ENCODE results near the gene ITIH3.

ITIH3 gene

DNA sequence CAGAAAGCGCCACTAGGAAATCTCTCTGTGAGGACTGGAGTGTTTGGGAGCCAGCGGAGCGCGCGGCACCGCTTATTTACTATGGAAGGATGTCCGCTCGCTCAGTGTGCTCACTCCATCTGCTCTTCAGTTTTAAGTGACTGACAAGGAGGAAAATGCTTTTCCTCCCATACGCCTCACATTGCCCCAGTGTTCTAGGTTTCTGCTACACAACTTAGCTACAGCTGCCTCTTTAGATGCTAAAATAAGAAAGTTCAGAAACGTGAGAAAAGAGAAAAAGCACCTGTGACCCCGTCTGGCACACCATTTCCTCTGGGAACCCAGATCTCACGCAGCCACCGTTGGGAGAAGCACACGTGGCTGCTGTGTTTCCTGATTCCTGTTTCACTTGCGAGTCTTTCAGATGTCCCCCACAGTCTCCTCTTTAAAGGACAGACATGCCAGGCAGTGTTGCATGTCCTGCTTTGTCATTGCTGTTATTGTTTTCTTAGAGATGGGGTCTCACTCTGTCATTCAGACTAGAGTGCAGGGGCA lies 51.9 kb downstream of the ITIH3 start:
- DNase-seq: no peak

DNA sequence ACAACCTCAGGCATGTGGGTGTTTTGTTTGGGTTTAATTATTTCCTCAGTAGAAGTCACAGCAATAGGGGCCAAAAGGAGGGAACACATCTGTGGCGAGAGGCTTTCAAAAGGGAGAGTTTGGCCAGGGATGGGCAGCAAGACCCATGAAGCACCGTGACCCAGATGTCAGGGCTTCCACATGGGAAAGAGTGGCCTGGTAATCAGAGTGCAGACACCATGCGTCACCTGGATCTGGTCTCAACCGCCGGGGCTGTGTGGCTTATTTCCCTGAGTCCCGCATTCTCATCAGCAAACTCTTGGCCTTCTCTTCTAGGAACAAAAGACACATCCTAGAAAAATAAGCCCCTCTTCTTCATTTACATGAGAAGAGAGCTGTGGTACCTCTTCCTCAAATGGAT lies 52.6 kb downstream of the ITIH3 start:
- DNase-seq: no peak

DNA sequence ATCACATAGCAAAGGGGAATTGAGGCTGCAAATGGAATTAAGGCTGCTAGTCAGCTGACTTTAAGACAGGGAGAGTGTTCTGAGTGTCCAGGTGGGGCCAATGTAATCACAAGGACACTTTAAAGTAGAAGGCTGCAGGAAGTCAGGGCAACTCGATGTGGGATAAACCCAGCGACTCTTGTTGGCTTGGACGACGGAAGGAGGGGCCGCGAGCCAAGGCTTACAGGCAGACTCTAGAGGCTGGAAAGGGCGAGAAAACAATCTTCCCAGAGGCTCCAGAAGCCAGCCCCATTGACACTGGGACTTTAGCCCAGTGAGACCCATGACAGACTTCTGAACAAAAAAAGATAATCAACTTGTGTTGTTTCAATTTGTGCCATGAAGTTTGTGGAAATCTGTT lies 53.1 kb downstream of the ITIH3 start:
- no peak for DNase-seq

DNA sequence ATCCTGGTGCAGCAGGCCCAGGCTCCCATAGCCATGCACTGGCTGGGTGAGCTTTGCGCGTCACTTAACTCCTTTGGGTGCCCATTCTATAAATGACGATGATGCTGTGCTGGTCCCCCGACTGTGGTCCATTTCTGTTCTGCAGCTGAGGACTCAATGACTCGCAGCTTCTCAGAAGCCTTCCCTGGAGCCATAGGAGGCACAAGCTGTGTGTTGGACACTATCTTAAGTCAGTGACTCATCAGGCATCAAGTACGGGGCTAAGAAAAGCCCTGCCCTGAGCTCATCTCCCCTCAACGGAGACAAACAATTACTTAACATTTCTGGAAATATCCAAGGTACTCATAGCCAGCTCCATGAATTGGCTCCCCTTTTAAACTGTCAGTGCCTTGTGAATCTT lies 54.0 kb downstream of the ITIH3 start:
- no peak for DNase-seq

DNA sequence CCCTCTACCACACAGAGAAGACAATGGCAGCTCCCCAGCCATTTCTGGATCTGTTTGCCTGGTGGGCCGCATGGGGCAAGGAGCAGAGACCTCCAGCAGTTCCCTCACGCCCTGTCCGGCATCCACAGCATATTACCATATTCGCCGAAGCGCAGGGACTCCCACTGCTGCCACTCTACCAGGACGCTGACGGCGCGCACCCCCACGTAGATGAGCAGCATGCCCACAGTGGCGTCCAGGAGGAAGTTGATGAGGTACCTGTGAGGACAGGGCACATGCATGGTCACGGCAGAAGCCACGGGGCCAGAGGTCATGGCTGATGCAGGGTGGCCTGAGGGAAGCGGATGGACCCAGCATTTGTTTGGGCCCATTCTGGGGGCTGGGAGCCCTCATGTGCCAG lies 55.1 kb downstream of the ITIH3 start:
- no peak for DNase-seq

DNA sequence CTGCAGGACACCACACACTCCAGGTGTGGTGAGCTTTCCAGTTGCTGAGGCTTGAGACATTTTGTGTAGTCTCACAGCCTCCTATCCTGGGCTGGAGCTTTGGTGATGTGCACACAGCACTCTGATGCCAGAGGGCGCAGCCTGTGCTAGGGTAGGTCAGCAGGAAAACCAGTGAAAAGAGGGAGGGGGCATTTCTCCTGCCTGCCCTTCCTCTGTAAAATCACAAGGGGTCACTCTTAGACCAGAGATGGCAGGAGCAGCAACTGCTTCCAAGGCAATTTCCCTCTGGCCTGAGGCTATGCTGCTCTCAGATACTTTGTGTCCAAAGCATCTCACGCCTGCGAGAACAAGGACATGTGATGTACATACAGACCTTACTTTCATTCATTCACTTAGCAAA lies 56.8 kb downstream of the ITIH3 start:
- DNase-seq: peak; percentile 49

DNA sequence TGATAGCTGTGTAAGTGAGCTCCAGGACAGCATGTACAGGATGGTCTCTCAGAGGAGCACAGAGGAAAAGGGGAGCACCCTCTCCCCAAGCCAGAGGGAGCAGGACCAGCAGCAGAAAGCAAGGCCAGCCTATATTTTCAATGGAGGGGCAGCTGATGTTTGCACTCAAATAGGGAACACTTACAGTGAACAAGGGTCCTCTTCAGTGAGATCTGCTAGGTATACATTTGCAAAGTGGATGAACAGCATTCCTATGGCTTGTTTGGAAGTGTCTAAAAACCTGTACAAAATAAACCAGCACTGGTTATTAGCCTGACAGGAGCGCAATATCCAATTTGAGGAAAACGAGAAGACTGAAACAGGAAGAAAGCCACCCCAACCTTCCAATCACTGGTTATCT lies 57.8 kb downstream of the ITIH3 start:
- DNase-seq: no peak

DNA sequence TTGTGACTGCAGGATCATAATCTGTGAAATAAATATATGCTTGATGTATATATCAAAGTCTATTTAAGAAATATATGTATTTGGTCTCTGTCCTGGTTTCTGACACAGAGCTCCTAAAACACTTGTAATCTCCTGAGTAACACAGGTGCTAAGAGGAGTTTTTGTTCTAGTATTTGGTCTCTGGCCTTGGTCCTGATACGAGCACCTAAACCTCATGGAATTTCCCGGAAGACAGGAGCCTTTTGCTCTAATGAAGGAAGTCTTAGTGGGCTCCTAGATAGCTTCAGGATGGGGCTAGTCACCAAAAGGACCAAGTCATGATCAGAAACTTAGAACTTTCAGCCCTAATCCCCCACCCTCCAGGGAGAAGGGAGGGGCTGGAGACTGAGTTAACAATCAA lies 59.4 kb downstream of the ITIH3 start:
- DNase-seq: no peak

DNA sequence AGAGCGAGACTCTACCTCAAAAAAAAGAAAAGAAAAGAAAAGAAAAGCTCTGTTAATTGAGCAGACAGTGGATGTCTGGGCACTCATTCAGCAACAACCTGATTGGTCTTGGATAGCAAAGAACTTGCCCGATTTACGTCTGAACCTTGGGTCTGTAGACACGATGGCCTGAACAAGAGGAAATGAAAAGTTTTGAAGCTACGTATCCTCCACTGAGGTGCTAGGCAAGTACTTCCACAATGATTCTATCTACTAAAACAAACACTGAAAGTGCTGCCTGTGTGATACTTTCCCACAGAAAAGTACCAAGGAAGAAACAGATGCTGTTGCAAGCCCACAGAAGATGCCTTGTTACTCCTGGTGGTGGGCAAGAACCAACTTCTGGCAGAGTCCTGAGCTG lies 62.1 kb downstream of the ITIH3 start:
- DNase-seq: no peak

DNA sequence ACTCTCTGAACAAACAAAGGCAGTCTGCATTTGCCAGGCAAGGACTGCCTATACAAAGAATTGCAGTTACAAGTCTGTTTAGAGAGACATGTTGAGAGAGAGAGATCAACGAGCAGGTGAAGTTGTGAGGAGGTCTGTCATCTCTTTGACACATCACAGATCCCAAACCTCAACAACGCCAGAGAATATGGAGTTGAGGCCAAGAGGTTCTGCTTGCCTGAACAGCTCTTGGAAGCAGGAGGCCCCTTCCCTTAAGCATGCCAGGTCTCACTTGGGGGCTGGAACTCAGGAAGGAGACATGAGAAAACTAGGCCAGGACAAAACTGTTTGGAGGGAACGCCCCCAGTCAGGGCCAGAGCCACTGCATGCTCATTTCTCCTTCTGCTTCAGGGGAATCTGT lies 62.5 kb downstream of the ITIH3 start:
- DNase-seq: no peak

DNA sequence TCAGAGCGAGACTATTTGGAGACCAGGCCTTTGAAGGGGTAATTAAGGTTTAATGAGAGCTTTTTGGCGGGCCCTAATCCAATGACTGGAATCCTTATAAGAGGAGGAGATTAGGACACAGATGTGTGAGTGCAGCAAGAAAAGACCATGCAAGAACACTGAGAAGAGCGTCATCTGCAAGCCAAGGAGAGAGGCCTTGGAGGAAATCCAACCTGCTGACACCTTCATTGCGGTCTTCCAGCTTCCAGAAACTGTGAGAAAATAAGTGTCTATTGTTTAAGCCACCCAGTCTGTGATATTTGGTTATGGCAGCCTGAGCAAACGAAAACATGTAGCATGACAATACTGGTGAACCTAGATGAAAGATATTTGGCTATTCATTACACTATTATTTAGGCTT lies 63.3 kb downstream of the ITIH3 start:
- DNase-seq: no peak
